A549 (cell line): Measurements from ENCODE around the gene ARHGDIG. TPM values are rescaled to one million over a fixed set of nuclear protein-coding genes. Genes with fewer than 3 reads are reported as not detected.

Experiments
- ATAC-seq, 2 experiments: fragments of 200-7000 bp in 1 of 2; fragments of >200 bp in 1 of 2; cut with Nextera tagmentation in 1 of 2; cut with Tn5 transposase in 1 of 2; 3 replicates each; pipeline versions ENCODE4 v1.8.0 to v1.9.1; 2018 to 2020; ENCODE audit warnings: mild to moderate bottlenecking in 1 of 2, moderate library complexity in 1 of 2
- CTCF ChIA-PET: fragments of 300-600 bp; sonication (Branson Sonifier 250); formaldehyde crosslinking; extraction: SDS; loops from one replicate; lab custom pipeline; 2021; ENCODE audit warnings: antibody characterized with exemption, inconsistent platforms; lab: Yijun Ruan, JAX
- POLR2A ChIA-PET: fragments of 350-600 bp; formaldehyde crosslinking; extraction: SDS; loops from one replicate; lab custom pipeline; 2021; ENCODE audit warnings: antibody characterized with exemption, inconsistent platforms; lab: Yijun Ruan, JAX
- DNase-seq, 2 experiments: peaks; one replicate each; pipeline versions ENCODE4 v3.0.0 to v3.0.0-alpha.2; 2011 to 2016; ENCODE audit warnings: low read depth in 1 of 2, low spot score in 1 of 2
- FAIRE-seq: peaks from 2 replicates; lab custom pipeline; 2011; peaks lifted over from hg19 to GRCh38; lab: Jason Lieb, UNC
- H3K27ac ChIP-seq, 2 experiments: fragments of >200 bp; sonication (Bioruptor Twin); formaldehyde crosslinking; 3 replicates each; pipeline ENCODE4 v1.5.1; 2016 to 2017
- H3K4me1 ChIP-seq: fragments of >200 bp; sonication (Bioruptor Twin); formaldehyde crosslinking; 3 replicates; pipeline ENCODE4 v1.6.1; 2016
- H3K4me2 ChIP-seq: fragments of >200 bp; sonication (Bioruptor Twin); formaldehyde crosslinking; 3 replicates; pipeline ENCODE4 v1.6.1; 2016
- H3K4me3 ChIP-seq: fragments of >200 bp; sonication (Bioruptor Twin); formaldehyde crosslinking; 3 replicates; pipeline ENCODE4 v1.5.1; 2016
- H3K9me3 ChIP-seq: fragments of >200 bp; sonication (Bioruptor Twin); formaldehyde crosslinking; 3 replicates; pipeline ENCODE4 v1.6.1; 2016
- ATOH8 ChIP-seq: fragments of 250-450 bp; sonication (Bioruptor Pico); IDR thresholded peaks from 2 replicates; pipeline ENCODE4 v1.5.0; 2020; ENCODE audit warnings: low read depth, mild to moderate bottlenecking, moderate library complexity
- CBX2 ChIP-seq: fragments of 200-600 bp; sonication (generic); IDR thresholded peaks from 2 replicates; pipeline ENCODE4 v1.6.1; 2016; ENCODE audit warnings: low read depth, mild to moderate bottlenecking, borderline replicate concordance
- E2F6 ChIP-seq: IDR thresholded peaks from 2 replicates; pipeline ENCODE4 v1.6.1; 2012; ENCODE audit warnings: low read depth, borderline replicate concordance
- EHF ChIP-seq: fragments of 250-450 bp; sonication (Bioruptor Pico); IDR thresholded peaks from 2 replicates; pipeline ENCODE4 v1.5.0; 2020; ENCODE audit warnings: mild to moderate bottlenecking
- ESRRA ChIP-seq: fragments of 150-350 bp; IDR thresholded peaks from 2 replicates; pipeline ENCODE4 v1.6.1; 2014; ENCODE audit warnings: mild to moderate bottlenecking, low read length, borderline replicate concordance
- FOXS1 ChIP-seq: fragments of 250-450 bp; sonication (Bioruptor Pico); IDR thresholded peaks from 2 replicates; pipeline ENCODE4 v1.5.0; 2020; ENCODE audit warnings: mild to moderate bottlenecking, moderate library complexity
- GATA3 ChIP-seq: IDR thresholded peaks from 2 replicates; pipeline ENCODE4 v1.6.1; 2012; ENCODE audit warnings: borderline replicate concordance
- HDAC2 ChIP-seq: fragments of 200-600 bp; sonication (generic); IDR thresholded peaks from 2 replicates; pipeline ENCODE4 v1.6.1; 2016
- HOXB13 ChIP-seq: fragments of 250-450 bp; sonication (Bioruptor Pico); IDR thresholded peaks from 2 replicates; pipeline ENCODE4 v1.5.0; 2020; ENCODE audit warnings: low read depth, mild to moderate bottlenecking, moderate library complexity
- JUN ChIP-seq, 2 experiments: fragments of >200 bp; sonication (Bioruptor Twin); formaldehyde crosslinking; IDR thresholded peaks; 2 replicates in 1 of 2; 3 replicates in 1 of 2; pipeline ENCODE4 v1.6.1; 2016 to 2017
- KDM1A ChIP-seq: fragments of 200-600 bp; sonication (generic); IDR thresholded peaks from 2 replicates; pipeline ENCODE4 v1.6.1; 2016; ENCODE audit warnings: low read depth, mild to moderate bottlenecking
- KDM5A ChIP-seq: fragments of 200-600 bp; sonication (generic); IDR thresholded peaks from 2 replicates; pipeline ENCODE4 v1.6.1; 2016; ENCODE audit warnings: antibody characterized with exemption, mild to moderate bottlenecking
- MAFK ChIP-seq: fragments of 450-650 bp; IDR thresholded peaks from 2 replicates; pipeline ENCODE4 v1.6.1; 2014; ENCODE audit not compliant: partially characterized antibody
- MAX ChIP-seq: IDR thresholded peaks from 2 replicates; pipeline ENCODE4 v1.6.1; 2012
- MAZ ChIP-seq: fragments of 150-350 bp; IDR thresholded peaks from 2 replicates; pipeline ENCODE4 v1.6.1; 2014; ENCODE audit warnings: antibody characterized with exemption, low read depth, low read length, borderline replicate concordance
- MYC ChIP-seq: IDR thresholded peaks from 2 replicates; pipeline ENCODE4 v1.6.1; 2012; ENCODE audit warnings: mild to moderate bottlenecking, inconsistent platforms, low read length, improper control_type of control experiment, borderline replicate concordance
- NPAS2 ChIP-seq: fragments of 250-450 bp; sonication (Bioruptor Pico); IDR thresholded peaks from 2 replicates; pipeline ENCODE4 v1.8.0; 2022; ENCODE audit warnings: mild to moderate bottlenecking, moderate library complexity, borderline replicate concordance
- PBX3 ChIP-seq: IDR thresholded peaks from 2 replicates; pipeline ENCODE4 v1.6.1; 2012
- POLR2AphosphoS2 ChIP-seq: conservative IDR thresholded peaks from 2 replicates; pipeline ENCODE4 v1.6.1; 2012; ENCODE audit warnings: low read length, improper control_type of control experiment, inconsistent platforms
- RAD21 ChIP-seq, 2 experiments: fragments of >200 bp in 1 of 2; sonication (Bioruptor Twin) in 1 of 2; formaldehyde crosslinking in 1 of 2; IDR thresholded peaks in 1 of 2; conservative IDR thresholded peaks in 1 of 2; 2 replicates in 1 of 2; 3 replicates in 1 of 2; pipeline ENCODE4 v1.6.1; 2012 to 2018; ENCODE audit warnings: inconsistent platforms in 1 of 2
- RNF2 ChIP-seq: fragments of 200-600 bp; sonication (generic); IDR thresholded peaks from 2 replicates; pipeline ENCODE4 v1.6.1; 2016; ENCODE audit warnings: low read depth, mild to moderate bottlenecking, antibody characterized with exemption, moderate library complexity, borderline replicate concordance
- SREBF2 ChIP-seq: fragments of 450-650 bp; IDR thresholded peaks from 2 replicates; pipeline ENCODE4 v1.6.1; 2014; ENCODE audit warnings: mild to moderate bottlenecking, moderate library complexity
- TFCP2L1 ChIP-seq: fragments of 250-450 bp; sonication (Bioruptor Pico); IDR thresholded peaks from 2 replicates; pipeline ENCODE4 v1.5.0; 2021; ENCODE audit warnings: mild to moderate bottlenecking
- ZC3H11A ChIP-seq: fragments of 450-650 bp; IDR thresholded peaks from 2 replicates; pipeline ENCODE4 v1.6.1; 2014; ENCODE audit warnings: antibody characterized with exemption, mild to moderate bottlenecking
- WGBS: methylation state at CpG from one replicate; pipeline ENCODE4 v1.1.6; 2017; ENCODE audit errors: missing lambda C conversion rate; 5-methylcytosine and 5-hydroxymethylcytosine counted together
- polyA plus RNA-seq, 4 experiments: library from polyadenylated mRNA; depleted of rRNA in 3 of 4; stranded (reverse); fragments of >200 nt; fragmentation: RNase III in 1 of 4; extraction: RNeasy Plus Mini Kit Qiagen cat#74134 plus additional on column Dnase treatment in 1 of 4; gene quantifications; 2 replicates in 3 of 4; 3 replicates in 1 of 4; pipeline ENCODE4 v1.2.3, GENCODE V29; 2011 to 2017

The ARHGDIG gene
- polyA plus RNA-seq, 2 of the 4 experiments (the other 2 are of a cell fraction): 1.1 to 1.9 TPM

GRCh38 chr16:285146-286055 is 5.0 kb downstream of the ARHGDIG start:
- peaks cover 5% of the 10 kb centered on the region; the same call in 1 of the 3 replicates for H3K4me1 ChIP-seq
- no peak for DNase-seq
- H3K9me3 ChIP-seq: no peaks in the 10 kb centered on the region
- POLR2A ChIA-PET: no interaction called here
- no peak overlapping the region for H3K4me2 ChIP-seq
- no peak for ATAC-seq
- no peak overlapping the region for H3K4me3 ChIP-seq
- H3K27ac ChIP-seq: no peak overlapping the region
- no peak for FAIRE-seq
- 95% methylated on average over 19 of the region's 48 CpGs for WGBS
- no peak for TF ChIP-seq KDM1A
- no peak for TF ChIP-seq JUN (IDR thresholded peaks at IDR 0.05)
- no peak for TF ChIP-seq POLR2AphosphoS2
- no peak for TF ChIP-seq HDAC2
- TF ChIP-seq CBX2: no peak
- TF ChIP-seq KDM5A: no peak
- TF ChIP-seq TFCP2L1: no peak
- no peak for TF ChIP-seq GATA3
- TF ChIP-seq SREBF2: no peak
- no peak for TF ChIP-seq PBX3
- TF ChIP-seq MAZ: no peak
- no peak for TF ChIP-seq MYC
- TF ChIP-seq EHF (CRISPR knock-in tag): no peak
- TF ChIP-seq, all 56 proteins: peak for 0
- CTCF ChIA-PET: no interaction called here

- CTCF ChIA-PET: interaction anchor here (0.9 to 1.1 kb wide), 3 partner anchors 10 to 182 kb away, joined by 3 to 4 read pairs (median 4); no protein-coding TSS in a partner anchor
- no peak for FAIRE-seq
Observed at GRCh38 chr16:286491-287297, 6.3 kb downstream of the ARHGDIG start.

More at GRCh38 chr16:286491-287297, 6.3 kb downstream of the ARHGDIG start:
- Histone ChIP-seq H3K27ac (no peak overlapping the region), H3K4me3 (no peak overlapping the region), H3K4me2 (no peak overlapping the region), H3K4me1 (0 out of 3 replicates have a peak, but pooled peaks cover 2% of the 10 kb centered on the region), H3K9me3 (no peaks in the 10 kb centered on the region)
- POLR2A ChIA-PET: no interaction called here
- ATAC-seq (no peak; a peak in 1 of 6 replicates), DNase-seq (no peak)
- TF ChIP-seq GATA3 (no peak), E2F6 (no peak), FOXS1 (no peak), MYC (no peak), NPAS2 (CRISPR knock-in tag) (no peak), ZC3H11A (no peak), ESRRA (no peak), RNF2 (no peak), HOXB13 (CRISPR knock-in tag) (no peak), ATOH8 (CRISPR knock-in tag) (no peak), RAD21 (conservative IDR thresholded peaks at IDR 0.05 in 1 of 2, IDR thresholded peaks at IDR 0.05 in 1 of 2) (no peak), MAFK (no peak), MAX (no peak), JUN (IDR thresholded peaks at IDR 0.05) (no peak), PBX3 (no peak)
- 92% methylated on average over 21 of the region's 22 CpGs for WGBS
